Activated CD8-positive, alpha-beta T cell treated with anti-CD3 and anti-CD28 coated beads for 36 hours (primary cell): ENCODE data around the gene XXYLT1. TPM values are rescaled to one million over a fixed set of nuclear protein-coding genes. Genes with fewer than 3 reads are reported as not detected.
A peak's percentile ranks its signal among the peaks of the same experiment; 100 is the strongest.

Experiments
- ATAC-seq: fragments of 200-7000 bp; cut with Tn5 transposase; one replicate; pipeline ENCODE4 v1.10.0; 2021; ENCODE audit warnings: mild to moderate bottlenecking, moderate library complexity
- CTCF ChIA-PET: fragments of 350-600 bp; sonication (Branson Sonifier 250); formaldehyde crosslinking; loops from one replicate; lab custom pipeline; 2021; ENCODE audit warnings: antibody characterized with exemption; lab: Charles Lee
- POLR2A ChIA-PET: fragments of 350-600 bp; sonication (Branson Sonifier 250); formaldehyde crosslinking; loops from one replicate; lab custom pipeline; 2021; ENCODE audit warnings: antibody characterized with exemption; lab: Charles Lee
- DNase-seq: peaks from one replicate; pipeline ENCODE4 v3.0.0-alpha.2; 2020
- H3K27ac Mint-ChIP-seq: one replicate; pipeline ENCODE4 v1.8.0; 2021; ENCODE audit warnings: mild to moderate bottlenecking, mixed read lengths
- H3K27me3 Mint-ChIP-seq: one replicate; pipeline ENCODE4 v1.8.0; 2021; ENCODE audit warnings: mixed read lengths
- H3K36me3 Mint-ChIP-seq: one replicate; pipeline ENCODE4 v1.8.0; 2021; ENCODE audit warnings: low read depth, mixed read lengths
- H3K4me1 Mint-ChIP-seq: one replicate; pipeline ENCODE4 v1.8.0; 2021; ENCODE audit warnings: low read depth, mixed read lengths
- H3K4me3 Mint-ChIP-seq: one replicate; pipeline ENCODE4 v1.8.0; 2021; ENCODE audit warnings: mild to moderate bottlenecking, moderate library complexity, mixed read lengths
- H3K9me3 Mint-ChIP-seq: one replicate; pipeline ENCODE4 v1.8.0; 2021; ENCODE audit warnings: mixed read lengths
- intact Hi-C: fragments of 100-400 bp; cut with micrococcal nuclease; formaldehyde crosslinking; loops from one replicate; pipeline ENCODE4 v1.10.0; 2022
- total RNA-seq, 2 experiments: library from RNA; stranded (reverse); gene quantifications; one replicate each; pipeline ENCODE4 v1.2.3, GENCODE V29; 2021
- TF ChIP-seq, protein P1 (sequence below): fragments of 200-600 bp; IDR thresholded peaks from one replicate; pipeline ENCODE4 v1.8.0; 2022; ENCODE audit warnings: antibody characterized with exemption, mild to moderate bottlenecking

Gene XXYLT1
- total RNA-seq, 2 experiments from 2014 or later = 8.4 to 9.6 TPM

DNA sequence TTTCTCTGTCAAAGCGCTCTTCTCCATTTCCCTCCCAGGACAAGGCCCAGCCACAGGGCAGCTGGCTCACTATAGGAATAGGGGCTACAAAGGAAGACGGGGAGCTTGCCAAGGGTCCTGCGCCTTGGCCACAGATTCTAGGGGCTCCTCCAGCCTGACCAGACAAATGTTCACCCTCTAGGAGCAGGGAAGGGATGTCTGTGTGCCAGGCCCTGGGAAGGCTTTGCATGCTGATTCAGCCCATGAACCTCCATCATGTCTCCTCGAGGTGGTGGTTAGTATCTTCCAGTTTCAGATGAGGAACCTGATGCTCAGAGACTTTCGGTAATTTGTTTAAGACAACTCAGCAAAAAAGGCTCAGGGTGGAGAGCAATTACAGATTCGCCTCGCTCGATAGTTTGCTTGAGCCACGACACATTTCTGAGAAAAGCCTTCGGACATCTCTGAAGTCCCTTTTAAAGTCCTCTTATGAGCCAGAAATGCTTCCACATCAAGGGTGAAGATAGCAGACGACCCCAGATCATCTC lies 110.0 kb downstream of the XXYLT1 start:
- no peaks in the 10 kb centered on the region for H3K9me3 Mint-ChIP-seq
- H3K36me3 Mint-ChIP-seq = no peaks in the 10 kb centered on the region
- intact Hi-C loops = no loop called here
- H3K27ac Mint-ChIP-seq = peak overlapping the region; percentile 5
- CTCF ChIA-PET = no interaction called here
- DNase-seq (no peak), ATAC-seq (no peak)
- no peaks in the 10 kb centered on the region for H3K27me3 Mint-ChIP-seq
- POLR2A ChIA-PET = no interaction called here
- no peak overlapping the region for H3K4me3 Mint-ChIP-seq
- TF ChIP-seq, protein P1, sequence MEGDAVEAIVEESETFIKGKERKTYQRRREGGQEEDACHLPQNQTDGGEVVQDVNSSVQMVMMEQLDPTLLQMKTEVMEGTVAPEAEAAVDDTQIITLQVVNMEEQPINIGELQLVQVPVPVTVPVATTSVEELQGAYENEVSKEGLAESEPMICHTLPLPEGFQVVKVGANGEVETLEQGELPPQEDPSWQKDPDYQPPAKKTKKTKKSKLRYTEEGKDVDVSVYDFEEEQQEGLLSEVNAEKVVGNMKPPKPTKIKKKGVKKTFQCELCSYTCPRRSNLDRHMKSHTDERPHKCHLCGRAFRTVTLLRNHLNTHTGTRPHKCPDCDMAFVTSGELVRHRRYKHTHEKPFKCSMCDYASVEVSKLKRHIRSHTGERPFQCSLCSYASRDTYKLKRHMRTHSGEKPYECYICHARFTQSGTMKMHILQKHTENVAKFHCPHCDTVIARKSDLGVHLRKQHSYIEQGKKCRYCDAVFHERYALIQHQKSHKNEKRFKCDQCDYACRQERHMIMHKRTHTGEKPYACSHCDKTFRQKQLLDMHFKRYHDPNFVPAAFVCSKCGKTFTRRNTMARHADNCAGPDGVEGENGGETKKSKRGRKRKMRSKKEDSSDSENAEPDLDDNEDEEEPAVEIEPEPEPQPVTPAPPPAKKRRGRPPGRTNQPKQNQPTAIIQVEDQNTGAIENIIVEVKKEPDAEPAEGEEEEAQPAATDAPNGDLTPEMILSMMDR = no peak
- peaks cover 39% of the 10 kb centered on the region for H3K4me1 Mint-ChIP-seq

DNA sequence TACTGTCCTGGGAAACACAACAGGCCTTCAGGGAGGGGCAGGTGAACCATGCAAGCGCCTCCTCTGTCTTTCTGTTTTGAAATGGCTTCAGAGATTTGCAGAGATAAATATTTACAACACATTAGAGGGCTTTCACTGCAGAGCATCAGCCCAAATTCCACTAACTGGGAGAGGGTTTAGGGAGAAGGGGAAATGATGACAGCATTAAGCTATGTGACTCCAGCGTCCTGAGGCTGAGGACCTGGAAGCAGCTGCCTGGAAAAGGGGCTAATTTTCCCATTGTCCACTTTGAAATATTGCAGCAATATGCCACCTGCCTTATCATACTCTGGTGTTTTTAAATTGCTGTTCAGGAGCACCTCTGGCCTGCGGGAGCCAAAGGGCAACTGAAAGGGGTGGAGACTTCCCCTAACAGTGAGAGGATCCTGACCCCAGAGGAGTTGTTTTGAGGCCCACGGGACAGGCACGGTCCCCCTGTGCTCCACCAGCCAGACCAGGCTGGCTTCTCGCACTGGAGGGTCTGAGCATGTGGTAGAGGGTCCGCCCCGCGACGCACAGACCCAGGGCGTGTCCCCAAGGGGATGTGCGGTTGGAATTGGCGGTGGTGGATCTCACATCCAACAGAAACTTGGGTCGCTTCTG lies 110.6 kb downstream of the XXYLT1 start:
- TF ChIP-seq, protein P1 = no peak
- H3K4me1 Mint-ChIP-seq = peaks cover 37% of the 10 kb centered on the region
- ChIA-PET CTCF (interaction anchor here (1.7 kb wide), 1 partner anchor 478 kb away, joined by 5 read pairs; no protein-coding TSS in a partner anchor), POLR2A (no interaction called here)
- peak overlapping the region; percentile 5 for H3K27ac Mint-ChIP-seq
- no peak overlapping the region for H3K4me3 Mint-ChIP-seq
- H3K36me3 Mint-ChIP-seq = peaks cover 2% of the 10 kb centered on the region
- no peak for ATAC-seq
- intact Hi-C loops = no loop called here
- no peaks in the 10 kb centered on the region for H3K27me3 Mint-ChIP-seq
- no peak for DNase-seq
- no peaks in the 10 kb centered on the region for H3K9me3 Mint-ChIP-seq

DNA sequence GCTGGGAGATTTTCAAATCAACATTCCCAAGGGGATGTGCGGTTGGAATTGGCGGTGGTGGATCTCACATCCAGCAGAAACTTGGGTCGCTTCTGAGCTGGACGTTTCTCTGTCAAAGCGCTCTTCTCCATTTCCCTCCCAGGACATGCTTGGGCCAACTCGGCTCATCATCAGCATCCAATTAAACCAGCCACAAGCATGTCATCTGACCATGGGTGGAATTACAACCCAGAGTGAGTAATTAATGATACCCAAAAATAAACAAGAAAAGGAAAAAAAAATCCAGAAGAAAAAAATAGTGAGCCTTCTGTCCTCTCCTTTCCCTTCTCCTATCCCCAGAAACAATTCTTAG lies 111.2 kb downstream of the XXYLT1 start:
- ATAC-seq = no peak
- Mint-ChIP-seq H3K4me3 (no peak overlapping the region), H3K4me1 (peaks cover 36% of the 10 kb centered on the region), H3K36me3 (peaks cover 2% of the 10 kb centered on the region), H3K27me3 (no peaks in the 10 kb centered on the region), H3K27ac (no peak overlapping the region), H3K9me3 (no peaks in the 10 kb centered on the region)
- DNase-seq = no peak
- TF ChIP-seq, protein P1 = no peak
- POLR2A ChIA-PET = no interaction called here
- CTCF ChIA-PET = interaction anchor here (0.9 to 1.7 kb wide), 2 partner anchors 53 to 477 kb away, joined by 3 to 5 read pairs; no protein-coding TSS in a partner anchor
- intact Hi-C loops = no loop called here

DNA sequence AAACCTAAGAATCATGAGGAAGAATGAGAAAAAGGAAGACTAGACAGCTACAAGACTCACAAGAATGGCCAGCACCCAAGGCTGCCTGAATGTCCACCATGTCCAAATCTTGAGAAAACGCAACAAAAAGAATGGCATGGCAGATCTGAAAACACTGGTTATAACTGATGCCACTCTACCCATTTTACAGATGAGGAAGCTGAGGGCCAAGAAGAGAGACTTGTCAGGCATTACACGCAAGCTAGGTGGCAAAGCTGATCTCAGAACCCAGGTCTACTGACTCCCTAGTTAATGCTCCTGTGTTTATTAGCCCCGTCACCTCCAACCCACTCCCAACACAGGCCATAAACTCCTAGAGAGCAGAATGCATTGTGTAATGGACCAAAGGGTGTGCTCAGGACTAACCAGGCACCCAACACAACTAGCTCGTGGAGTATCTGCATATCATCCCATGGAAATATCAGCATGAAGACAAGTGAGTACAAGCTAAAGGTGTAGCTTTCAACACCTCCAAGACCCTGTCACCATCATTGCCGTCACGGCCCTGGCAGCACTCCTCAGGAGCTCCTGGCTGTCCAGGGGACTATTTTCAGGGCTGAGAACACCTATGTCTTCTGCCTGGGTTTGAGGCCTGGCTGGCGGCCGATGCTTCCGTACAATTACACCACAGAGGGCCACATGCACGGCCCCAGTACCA lies 111.7 kb downstream of the XXYLT1 start:
- POLR2A ChIA-PET = interaction anchor here (0.7 kb wide), 1 partner anchor 9 kb away, joined by 3 read pairs; no protein-coding TSS in a partner anchor
- H3K27me3 Mint-ChIP-seq = no peaks in the 10 kb centered on the region
- no peak overlapping the region for H3K4me3 Mint-ChIP-seq
- peaks cover 37% of the 10 kb centered on the region for H3K4me1 Mint-ChIP-seq
- intact Hi-C loops = no loop called here
- no peaks in the 10 kb centered on the region for H3K9me3 Mint-ChIP-seq
- TF ChIP-seq, protein P1 = no peak
- CTCF ChIA-PET = interaction anchor here (0.6 to 1.7 kb wide), 3 partner anchors 28 to 477 kb away, joined by 3 to 5 read pairs (median 3); no protein-coding TSS in a partner anchor
- no peak overlapping the region for H3K27ac Mint-ChIP-seq
- DNase-seq (no peak), ATAC-seq (no peak)
- peaks cover 2% of the 10 kb centered on the region for H3K36me3 Mint-ChIP-seq
